ENCODE measurements around the gene FOXK2.

- TF ChIP-seq, protein P1, sequence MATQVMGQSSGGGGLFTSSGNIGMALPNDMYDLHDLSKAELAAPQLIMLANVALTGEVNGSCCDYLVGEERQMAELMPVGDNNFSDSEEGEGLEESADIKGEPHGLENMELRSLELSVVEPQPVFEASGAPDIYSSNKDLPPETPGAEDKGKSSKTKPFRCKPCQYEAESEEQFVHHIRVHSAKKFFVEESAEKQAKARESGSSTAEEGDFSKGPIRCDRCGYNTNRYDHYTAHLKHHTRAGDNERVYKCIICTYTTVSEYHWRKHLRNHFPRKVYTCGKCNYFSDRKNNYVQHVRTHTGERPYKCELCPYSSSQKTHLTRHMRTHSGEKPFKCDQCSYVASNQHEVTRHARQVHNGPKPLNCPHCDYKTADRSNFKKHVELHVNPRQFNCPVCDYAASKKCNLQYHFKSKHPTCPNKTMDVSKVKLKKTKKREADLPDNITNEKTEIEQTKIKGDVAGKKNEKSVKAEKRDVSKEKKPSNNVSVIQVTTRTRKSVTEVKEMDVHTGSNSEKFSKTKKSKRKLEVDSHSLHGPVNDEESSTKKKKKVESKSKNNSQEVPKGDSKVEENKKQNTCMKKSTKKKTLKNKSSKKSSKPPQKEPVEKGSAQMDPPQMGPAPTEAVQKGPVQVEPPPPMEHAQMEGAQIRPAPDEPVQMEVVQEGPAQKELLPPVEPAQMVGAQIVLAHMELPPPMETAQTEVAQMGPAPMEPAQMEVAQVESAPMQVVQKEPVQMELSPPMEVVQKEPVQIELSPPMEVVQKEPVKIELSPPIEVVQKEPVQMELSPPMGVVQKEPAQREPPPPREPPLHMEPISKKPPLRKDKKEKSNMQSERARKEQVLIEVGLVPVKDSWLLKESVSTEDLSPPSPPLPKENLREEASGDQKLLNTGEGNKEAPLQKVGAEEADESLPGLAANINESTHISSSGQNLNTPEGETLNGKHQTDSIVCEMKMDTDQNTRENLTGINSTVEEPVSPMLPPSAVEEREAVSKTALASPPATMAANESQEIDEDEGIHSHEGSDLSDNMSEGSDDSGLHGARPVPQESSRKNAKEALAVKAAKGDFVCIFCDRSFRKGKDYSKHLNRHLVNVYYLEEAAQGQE (IDR thresholded peaks at IDR 0.05; ENCODE audit: low read depth), result no peak
- TF ChIP-seq MAX (IDR thresholded peaks at IDR 0.05) (no peak), TEAD4 (IDR thresholded peaks at IDR 0.05) (no peak), YY1 (IDR thresholded peaks at IDR 0.05; ENCODE audit: low read depth) (no peak), TAF1 (IDR thresholded peaks at IDR 0.05; ENCODE audit: low read depth) (no peak), EP300 (IDR thresholded peaks at IDR 0.05; ENCODE audit: borderline replicate concordance) (no peak), CEBPB (IDR thresholded peaks at IDR 0.05) (no peak), RAD21 (IDR thresholded peaks at IDR 0.05; ENCODE audit: low read depth) (no peak), FOXM1 (IDR thresholded peaks at IDR 0.05; ENCODE audit: borderline replicate concordance, low read depth) (no peak), NFIC (IDR thresholded peaks at IDR 0.05) (no peak), TCF12 (IDR thresholded peaks at IDR 0.05; ENCODE audit: low read depth) (no peak), CREB1 (IDR thresholded peaks at IDR 0.05; ENCODE audit: low read depth) (no peak), USF1 (IDR thresholded peaks at IDR 0.05) (no peak), ZBTB7A (IDR thresholded peaks at IDR 0.05; ENCODE audit: low read depth) (no peak)
Observed at GRCh38 chr17:82571855-82572254, 52.3 kb downstream of the FOXK2 start.
